ENCODE results near the gene NCR1. TPM values are rescaled to one million over a fixed set of nuclear protein-coding genes. Genes with fewer than 3 reads are reported as not detected.
"Not testable (repeated sequence)": the region's sequence is repeated elsewhere in the genome, so short reads cannot be mapped to it uniquely, and the experiment has no call there.

Gene NCR1
- total and polyA plus RNA-seq, 2 donors from 2014 or later: 0.91 TPM; not detected in 1

DNA sequence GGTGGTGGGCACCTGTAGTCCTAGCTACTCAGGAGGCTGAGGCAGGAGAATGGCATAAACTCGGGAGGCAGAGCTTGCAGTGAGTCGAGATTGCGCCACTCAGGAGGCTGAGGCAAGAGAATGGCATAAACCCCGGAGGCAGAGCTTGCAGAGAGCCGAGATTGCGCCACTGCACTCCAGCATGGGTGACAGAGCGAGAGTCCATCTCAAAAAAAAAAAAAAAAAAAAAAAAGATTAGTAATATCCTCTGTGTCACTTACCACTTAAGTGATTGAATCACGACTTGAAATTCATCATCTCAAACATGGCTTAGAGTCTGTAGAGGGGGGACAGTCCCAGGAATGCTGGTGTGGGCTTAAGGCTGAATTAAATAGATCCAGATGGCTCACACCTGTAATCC is 4.8 kb upstream of the NCR1 start:
- H3K36me3 ChIP-seq (ENCODE audit: control insufficient read depth in 2 of 3, insufficient read depth in 3 of 3, low read length in 3 of 3); FAIRE-seq; H3K9me3 ChIP-seq (ENCODE audit: control insufficient read depth in 2 of 3, insufficient read depth in 1 of 3, low read length in 3 of 3); H3K27me3 ChIP-seq (ENCODE audit: control insufficient read depth, insufficient read depth, low read length); H3K4me3 ChIP-seq (ENCODE audit: low read length in 3 of 3); H3K4me1 ChIP-seq (ENCODE audit: control insufficient read depth in 2 of 3, insufficient read depth in 2 of 3, low read depth in 1 of 3, low read length in 3 of 3); H3K9ac ChIP-seq (ENCODE audit: low read length in 3 of 3); H3K27ac ChIP-seq (ENCODE audit: low read depth in 2 of 2, low read length in 2 of 2); DNase-seq; intact Hi-C loops (cut with DNase I): not testable (repeated sequence)

GRCh38 chr19:54902061-54902460 is 3.9 kb upstream of the NCR1 start:
- H3K36me3 ChIP-seq (ENCODE audit: control insufficient read depth in 2 of 3, insufficient read depth in 3 of 3, low read length in 3 of 3): no peaks in the 10 kb centered on the region
- intact Hi-C loops (cut with DNase I): no loop called here
- FAIRE-seq (no peak), DNase-seq (no peak)
- H3K9ac ChIP-seq (ENCODE audit: low read length in 3 of 3): no peak overlapping the region
- H3K4me1 ChIP-seq (ENCODE audit: control insufficient read depth in 2 of 3, insufficient read depth in 2 of 3, low read depth in 1 of 3, low read length in 3 of 3): no peaks in the 10 kb centered on the region
- H3K4me3 ChIP-seq (ENCODE audit: low read length in 3 of 3): no peak overlapping the region
- no peak for TF ChIP-seq CTCF (IDR thresholded peaks at IDR 0.05; ENCODE audit: borderline replicate concordance, extremely low read depth, insufficient read depth)
- H3K27me3 ChIP-seq (ENCODE audit: control insufficient read depth, insufficient read depth, low read length): no peaks in the 10 kb centered on the region
- H3K27ac ChIP-seq (ENCODE audit: low read depth in 2 of 2, low read length in 2 of 2): no peak overlapping the region
- no peaks in the 10 kb centered on the region for H3K9me3 ChIP-seq (ENCODE audit: control insufficient read depth in 2 of 3, insufficient read depth in 1 of 3, low read length in 3 of 3)

DNA sequence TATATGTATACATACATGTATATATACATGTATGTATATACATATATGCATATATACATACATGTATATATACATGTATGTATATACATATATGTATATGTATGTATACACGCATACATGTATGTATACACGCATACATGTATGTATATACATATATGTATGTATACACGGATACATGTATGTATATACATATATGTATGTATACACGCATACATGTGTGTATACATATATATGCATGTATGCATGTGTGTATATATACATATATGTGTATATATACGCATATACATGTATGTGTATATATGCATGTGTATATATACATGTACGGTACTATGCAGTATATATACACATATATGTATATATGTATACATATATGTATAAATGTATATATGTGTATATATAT is 2.6 kb upstream of the NCR1 start:
- intact Hi-C loops (cut with DNase I): no loop called here
- FAIRE-seq: no peak
- H3K4me1 ChIP-seq (ENCODE audit: control insufficient read depth in 2 of 3, insufficient read depth in 2 of 3, low read depth in 1 of 3, low read length in 3 of 3): no peaks in the 10 kb centered on the region
- H3K27me3 ChIP-seq (ENCODE audit: control insufficient read depth, insufficient read depth, low read length): no peaks in the 10 kb centered on the region
- H3K9ac ChIP-seq (ENCODE audit: low read length in 3 of 3): no peak overlapping the region
- no peak for DNase-seq
- no peak overlapping the region for H3K4me3 ChIP-seq (ENCODE audit: low read length in 3 of 3)
- no peaks in the 10 kb centered on the region for H3K36me3 ChIP-seq (ENCODE audit: control insufficient read depth in 2 of 3, insufficient read depth in 3 of 3, low read length in 3 of 3)
- no peaks in the 10 kb centered on the region for H3K9me3 ChIP-seq (ENCODE audit: control insufficient read depth in 2 of 3, insufficient read depth in 1 of 3, low read length in 3 of 3)
- no peak overlapping the region for H3K27ac ChIP-seq (ENCODE audit: low read depth in 2 of 2, low read length in 2 of 2)
- TF ChIP-seq CTCF (IDR thresholded peaks at IDR 0.05; ENCODE audit: borderline replicate concordance, extremely low read depth, insufficient read depth): no peak

DNA sequence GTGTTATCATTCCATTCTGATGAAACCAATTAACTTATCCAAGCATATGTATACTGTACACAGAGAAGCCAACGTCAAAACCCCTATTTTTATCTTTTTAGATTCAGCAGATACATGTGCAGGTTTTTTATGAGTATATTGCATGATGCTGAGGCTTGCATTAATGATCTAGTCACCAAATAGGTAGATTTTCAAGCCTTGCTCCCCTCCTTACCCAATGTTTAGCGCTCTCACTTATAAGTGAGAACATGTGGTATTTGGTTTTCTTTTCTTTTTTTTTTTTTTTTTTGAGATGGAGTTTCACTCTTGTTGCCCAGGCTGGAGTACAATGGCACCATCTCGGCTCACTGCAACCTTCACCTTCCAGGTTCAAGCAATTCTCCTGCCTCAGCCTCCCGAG is 1.7 kb upstream of the NCR1 start:
- H3K27me3 ChIP-seq (ENCODE audit: control insufficient read depth, insufficient read depth, low read length); H3K4me3 ChIP-seq (ENCODE audit: low read length in 3 of 3); intact Hi-C loops (cut with DNase I); DNase-seq; FAIRE-seq; H3K36me3 ChIP-seq (ENCODE audit: control insufficient read depth in 2 of 3, insufficient read depth in 3 of 3, low read length in 3 of 3); H3K27ac ChIP-seq (ENCODE audit: low read depth in 2 of 2, low read length in 2 of 2); H3K9me3 ChIP-seq (ENCODE audit: control insufficient read depth in 2 of 3, insufficient read depth in 1 of 3, low read length in 3 of 3); H3K9ac ChIP-seq (ENCODE audit: low read length in 3 of 3); H3K4me1 ChIP-seq (ENCODE audit: control insufficient read depth in 2 of 3, insufficient read depth in 2 of 3, low read depth in 1 of 3, low read length in 3 of 3): not testable (repeated sequence)

DNA sequence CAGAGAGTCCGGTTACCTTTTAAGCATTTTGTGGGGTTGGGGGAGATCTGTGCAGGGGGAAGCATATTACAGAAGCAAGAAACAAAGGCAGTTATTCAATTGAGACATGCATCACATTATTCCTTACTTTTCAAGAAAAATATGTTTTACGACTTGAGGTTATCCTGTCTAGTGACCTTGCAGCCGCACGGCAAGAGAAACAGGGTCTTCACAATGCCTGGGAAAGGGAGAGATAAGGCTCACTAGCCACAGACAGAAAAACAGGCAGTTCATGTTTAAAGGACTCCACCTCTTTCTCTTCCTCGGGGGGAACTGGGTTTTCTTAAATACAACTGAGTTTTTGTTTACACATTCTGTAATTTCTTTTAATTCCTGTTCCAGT is 536 bp upstream of the NCR1 start:
- Histone ChIP-seq H3K4me3 (ENCODE audit: low read length in 3 of 3) (no peak overlapping the region), H3K36me3 (ENCODE audit: control insufficient read depth in 2 of 3, insufficient read depth in 3 of 3, low read length in 3 of 3) (no peaks in the 10 kb centered on the region), H3K27me3 (ENCODE audit: control insufficient read depth, insufficient read depth, low read length) (no peaks in the 10 kb centered on the region), H3K27ac (ENCODE audit: low read depth in 2 of 2, low read length in 2 of 2) (no peak overlapping the region), H3K9me3 (ENCODE audit: control insufficient read depth in 2 of 3, insufficient read depth in 1 of 3, low read length in 3 of 3) (no peaks in the 10 kb centered on the region), H3K4me1 (ENCODE audit: control insufficient read depth in 2 of 3, insufficient read depth in 2 of 3, low read depth in 1 of 3, low read length in 3 of 3) (no peaks in the 10 kb centered on the region), H3K9ac (ENCODE audit: low read length in 3 of 3) (no peak overlapping the region)
- DNase-seq (no peak), FAIRE-seq (no peak)
- intact Hi-C loops (cut with DNase I): no loop called here
- no peak for TF ChIP-seq CTCF (IDR thresholded peaks at IDR 0.05; ENCODE audit: borderline replicate concordance, extremely low read depth, insufficient read depth)

All from kidney (tissue), 14 donors.